HCT116 (cell line): ENCODE measurements around the gene C16orf90. TPM values are rescaled to one million over a fixed set of nuclear protein-coding genes. Genes with fewer than 3 reads are reported as not detected.

Experiments used
- ATAC-seq: fragments of 200-7000 bp; cut with Tn5 transposase; 2 replicates; pipeline ENCODE4 v1.9.1; 2020; ENCODE audit warnings: mild to moderate bottlenecking, moderate library complexity
- BruUV-seq: library from RNA; stranded (reverse); fragments of 400-500 nt; replicated peaks from 2 replicates; lab custom pipeline; 2021; lab: Mats Ljungman, UMichigan
- CTCF ChIA-PET: fragments of 300-600 bp; sonication (Branson Sonifier 250); formaldehyde crosslinking; loops from one replicate; lab custom pipeline; 2021; ENCODE audit warnings: antibody characterized with exemption; lab: Charles Lee
- POLR2A ChIA-PET: fragments of 300-600, 350-600 bp; sonication (Branson Sonifier 250); formaldehyde crosslinking; loops from one replicate; lab custom pipeline; 2021; ENCODE audit warnings: antibody characterized with exemption; lab: Charles Lee
- RAD21 ChIA-PET, 2 experiments: fragments of 300-600 bp; sonication (Branson Sonifier 250); formaldehyde crosslinking; loops; one replicate each; lab custom pipeline; 2023; ENCODE audit warnings: low total read pairs in 2 of 2; ENCODE audit not compliant: uncharacterized antibody in 2 of 2, unreplicated experiment in 2 of 2, low non-redundant PET in 1 of 2; lab: Charles Lee
- DNase-seq: peaks from one replicate; pipeline ENCODE4 v3.0.0-alpha.2; 2010; ENCODE audit warnings: low read depth, low spot score
- H2AFZ ChIP-seq: fragments of 200-600 bp; shearing (Covaris generic), sonication (generic); 2 replicates; pipeline ENCODE4 v1.6.1; 2017; ENCODE audit warnings: low read depth, mixed run types, mixed read lengths, antibody characterized with exemption, low read length; ENCODE audit not compliant: poor library complexity, severe bottlenecking
- H3K27ac ChIP-seq: 2 replicates; pipeline ENCODE4 v1.5.1; 2012; ENCODE audit warnings: low read depth, low read length
- H3K27me3 ChIP-seq: fragments of 200-600 bp; sonication (generic); 2 replicates; pipeline ENCODE4 v1.6.1; 2016; ENCODE audit warnings: mixed run types, low read length, mixed read lengths; ENCODE audit not compliant: insufficient read depth
- H3K36me3 ChIP-seq, 2 experiments: fragments of 200-500 bp in 1 of 2; fragments of 200-600 bp in 1 of 2; sonication (Bioruptor generic) in 1 of 2; sonication (generic) in 1 of 2; 2 replicates each; pipeline versions ENCODE4 v1.5.1 to v1.6.1; 2014 to 2016; ENCODE audit warnings: low read length in 2 of 2, inconsistent platforms in 1 of 2, mixed read lengths in 1 of 2, mixed run types in 1 of 2; ENCODE audit not compliant: insufficient read depth in 2 of 2, control insufficient read depth in 1 of 2
- H3K4me1 ChIP-seq, 2 experiments: fragments of 200-600 bp in 1 of 2; sonication (generic) in 1 of 2; 2 replicates each; pipeline versions ENCODE4 v1.5.1 to v1.6.1; 2012 to 2017; ENCODE audit warnings: low read length in 2 of 2, inconsistent platforms in 1 of 2, mild to moderate bottlenecking in 1 of 2, mixed read lengths in 1 of 2, mixed run types in 1 of 2, moderate library complexity in 1 of 2; ENCODE audit not compliant: insufficient read depth in 2 of 2, control insufficient read depth in 1 of 2
- H3K4me2 ChIP-seq: fragments of 200-600 bp; sonication (generic); 2 replicates; pipeline ENCODE4 v1.6.1; 2017; ENCODE audit warnings: mixed run types, low read length, mixed read lengths
- H3K4me3 ChIP-seq, 2 experiments: fragments of 200-600 bp in 1 of 2; sonication (generic) in 1 of 2; replicated peaks in 1 of 2; 2 replicates each; pipeline ENCODE4 v1.5.1; 2011 to 2016; ENCODE audit warnings: low read length in 2 of 2, control low read depth in 1 of 2, low read depth in 1 of 2, mild to moderate bottlenecking in 1 of 2, mixed read lengths in 1 of 2, mixed run types in 1 of 2
- H3K79me2 ChIP-seq: fragments of 200-600 bp; sonication (generic); 2 replicates; pipeline ENCODE4 v1.6.1; 2017; ENCODE audit warnings: mild to moderate bottlenecking, mixed run types, low read length, moderate library complexity, mixed read lengths; ENCODE audit not compliant: insufficient read depth
- H3K9ac ChIP-seq: fragments of 200-600 bp; sonication (generic); 2 replicates; pipeline ENCODE4 v1.6.1; 2016; ENCODE audit warnings: low read length, mixed read lengths
- H3K9me2 ChIP-seq: fragments of 200-600 bp; sonication (generic), shearing (Covaris generic); 2 replicates; pipeline ENCODE4 v1.6.1; 2017; ENCODE audit warnings: mixed run types, mild to moderate bottlenecking, moderate library complexity; ENCODE audit not compliant: insufficient read depth
- H3K9me3 ChIP-seq, 2 experiments: fragments of 200-500 bp in 1 of 2; fragments of 200-600 bp in 1 of 2; sonication (Bioruptor generic) in 1 of 2; sonication (generic) in 1 of 2; 2 replicates each; pipeline ENCODE4 v1.6.1; 2014 to 2017; ENCODE audit warnings: low read length in 2 of 2, mixed read lengths in 2 of 2, inconsistent platforms in 1 of 2, low read depth in 1 of 2, mild to moderate bottlenecking in 1 of 2, mixed run types in 1 of 2, moderate library complexity in 1 of 2; ENCODE audit not compliant: control insufficient read depth in 1 of 2, insufficient read depth in 1 of 2
- H4K20me1 ChIP-seq: fragments of 200-600 bp; sonication (generic), shearing (Covaris generic); 2 replicates; pipeline ENCODE4 v1.6.1; 2017; ENCODE audit warnings: mixed run types, mild to moderate bottlenecking, moderate library complexity; ENCODE audit not compliant: insufficient read depth
- CBX3 ChIP-seq: IDR thresholded peaks from 2 replicates; pipeline ENCODE4 v1.6.1; 2012; ENCODE audit warnings: low read depth
- CEBPB ChIP-seq: IDR thresholded peaks from 2 replicates; pipeline ENCODE4 v1.6.1; 2012; ENCODE audit warnings: low read depth
- EGR1 ChIP-seq: IDR thresholded peaks from 2 replicates; pipeline ENCODE4 v1.6.1; 2012; ENCODE audit warnings: low read depth
- ELF1 ChIP-seq: IDR thresholded peaks from 2 replicates; pipeline ENCODE4 v1.6.1; 2012; ENCODE audit warnings: low read depth, borderline replicate concordance
- EZH2 ChIP-seq: fragments of 200-600 bp; sonication (generic); IDR thresholded peaks from 2 replicates; pipeline ENCODE4 v1.6.1; 2017; ENCODE audit warnings: antibody characterized with exemption, mixed run types
- EZH2phosphoT487 ChIP-seq: fragments of 200-600 bp; IDR thresholded peaks from 2 replicates; pipeline ENCODE4 v1.6.1; 2018; ENCODE audit warnings: antibody characterized with exemption, borderline replicate concordance
- FOSL1 ChIP-seq: IDR thresholded peaks from 2 replicates; pipeline ENCODE4 v1.6.1; 2012; ENCODE audit warnings: low read depth
- JUND ChIP-seq: IDR thresholded peaks from 2 replicates; pipeline ENCODE4 v1.6.1; 2012
- POLR2A ChIP-seq: IDR thresholded peaks from 2 replicates; pipeline ENCODE4 v1.7.0; 2011; ENCODE audit warnings: borderline replicate concordance; ENCODE audit not compliant: insufficient read depth, insufficient read length; ENCODE audit errors: extremely low read depth
- POLR2AphosphoS5 ChIP-seq: IDR thresholded peaks from 2 replicates; pipeline ENCODE4 v1.6.1; 2011; ENCODE audit warnings: mild to moderate bottlenecking, low read depth, low read length, moderate library complexity
- RAD21 ChIP-seq: IDR thresholded peaks from 2 replicates; pipeline ENCODE4 v1.6.1; 2012; ENCODE audit warnings: low read depth, mild to moderate bottlenecking
- SIN3A ChIP-seq: IDR thresholded peaks from 2 replicates; pipeline ENCODE4 v1.6.1; 2012; ENCODE audit warnings: low read depth
- SRF ChIP-seq: IDR thresholded peaks from 2 replicates; pipeline ENCODE4 v1.6.1; 2012; ENCODE audit warnings: low read depth
- TCF7L2 ChIP-seq: IDR thresholded peaks from 2 replicates; pipeline ENCODE4 v1.7.0; 2011; ENCODE audit warnings: borderline replicate concordance, inconsistent platforms; ENCODE audit not compliant: insufficient read depth, insufficient read length; ENCODE audit errors: extremely low read depth
- YY1 ChIP-seq: IDR thresholded peaks from 2 replicates; pipeline ENCODE4 v1.6.1; 2011; ENCODE audit warnings: low read length, low read depth, moderate library complexity, mild to moderate bottlenecking; ENCODE audit not compliant: insufficient replicate concordance; ENCODE audit errors: extremely low read depth
- ZFX ChIP-seq: fragments of 450-650 bp; IDR thresholded peaks from 2 replicates; pipeline ENCODE4 v1.6.1; 2017
- intact Hi-C: fragments of 100-400 bp; cut with micrococcal nuclease; formaldehyde crosslinking; loops from 2 replicates; pipeline ENCODE4 v1.10.0; 2022
- total RNA-seq: library from RNA; stranded (reverse); gene quantifications from one replicate; pipeline ENCODE4 v1.2.1, GENCODE V29; 2021; ENCODE audit not compliant: unreplicated experiment
- TF ChIP-seq, protein P1 (sequence below): IDR thresholded peaks from 2 replicates; pipeline ENCODE4 v1.6.1; 2012
- TF ChIP-seq, protein P2 (sequence below), 3 experiments: fragments of 200-600 bp in 1 of 3; sonication (generic) in 1 of 3; IDR thresholded peaks in 2 of 3; conservative IDR thresholded peaks in 1 of 3; 2 replicates each; pipeline ENCODE4 v1.5.1; 2012 to 2017; ENCODE audit warnings: low read depth in 2 of 3, low read length in 2 of 3, antibody characterized with exemption in 1 of 3, borderline replicate concordance in 1 of 3, control low read depth in 1 of 3, mild to moderate bottlenecking in 1 of 3, mixed read lengths in 1 of 3, mixed run types in 1 of 3, moderate library complexity in 1 of 3; ENCODE audit not compliant: insufficient read depth in 1 of 3
- TF ChIP-seq, protein P3 (sequence below): IDR thresholded peaks from 2 replicates; pipeline ENCODE4 v1.6.1; 2012

C16orf90 gene
- total RNA-seq, 1 experiment from 2014 or later, result not detected

DNA sequence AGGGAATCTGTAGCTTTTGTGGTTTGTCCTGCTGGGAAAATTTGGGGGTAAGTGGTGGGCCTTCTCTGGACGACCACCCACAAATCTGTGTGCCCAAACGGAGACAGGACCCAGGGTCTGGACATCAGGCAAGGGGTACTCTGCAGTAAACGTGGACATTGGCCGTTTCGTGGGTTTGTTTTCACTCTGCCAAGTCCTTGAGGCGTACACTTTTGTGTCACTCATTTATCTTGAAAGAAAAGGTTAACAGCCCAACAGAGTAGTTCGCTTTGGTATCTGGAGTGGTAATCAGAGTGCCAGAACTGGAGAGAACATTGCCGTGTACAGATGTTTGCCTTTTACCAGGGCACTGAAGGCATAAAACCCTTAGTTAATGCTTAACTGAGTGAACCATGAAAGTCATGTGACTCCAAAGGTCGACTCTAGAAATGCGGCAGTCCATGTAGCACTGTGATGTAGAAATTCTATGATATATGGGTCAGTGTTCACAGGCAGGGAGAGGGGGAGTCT is 36.4 kb downstream of the C16orf90 start:
- Histone ChIP-seq H3K79me2 (peaks cover 57% of the 10 kb centered on the region), H3K27ac (peak overlapping the region; percentile 93), H3K9me3 (no peaks in the 10 kb centered on the region), H3K9ac (peak overlapping the region; percentile 79), H3K4me3 (peak overlapping the region; percentile 79 to 93), H3K4me1 (peaks cover 17 to 29% of the 10 kb centered on the region in 2 experiments), H3K27me3 (no peaks in the 10 kb centered on the region), H3K36me3 (no peaks in the 10 kb centered on the region), H3K9me2 (no peaks in the 10 kb centered on the region), H4K20me1 (no peaks in the 10 kb centered on the region), H2AFZ (no peak overlapping the region), H3K4me2 (peak overlapping the region; percentile 86)
- BruUV-seq, result no TSS peak
- ChIA-PET CTCF (no interaction called here), POLR2A (no interaction called here), RAD21 (no interaction called here)
- intact Hi-C loops, result loop anchor here (5.0 kb wide), 1 partner anchor 272 kb away; the partner anchor contains the start of gene OR1F1
- no peak for TF ChIP-seq POLR2A
- TF ChIP-seq CBX3, result no peak
- no peak for TF ChIP-seq ELF1
- no peak for TF ChIP-seq EZH2phosphoT487
- no peak for ATAC-seq
- no peak for DNase-seq

DNA sequence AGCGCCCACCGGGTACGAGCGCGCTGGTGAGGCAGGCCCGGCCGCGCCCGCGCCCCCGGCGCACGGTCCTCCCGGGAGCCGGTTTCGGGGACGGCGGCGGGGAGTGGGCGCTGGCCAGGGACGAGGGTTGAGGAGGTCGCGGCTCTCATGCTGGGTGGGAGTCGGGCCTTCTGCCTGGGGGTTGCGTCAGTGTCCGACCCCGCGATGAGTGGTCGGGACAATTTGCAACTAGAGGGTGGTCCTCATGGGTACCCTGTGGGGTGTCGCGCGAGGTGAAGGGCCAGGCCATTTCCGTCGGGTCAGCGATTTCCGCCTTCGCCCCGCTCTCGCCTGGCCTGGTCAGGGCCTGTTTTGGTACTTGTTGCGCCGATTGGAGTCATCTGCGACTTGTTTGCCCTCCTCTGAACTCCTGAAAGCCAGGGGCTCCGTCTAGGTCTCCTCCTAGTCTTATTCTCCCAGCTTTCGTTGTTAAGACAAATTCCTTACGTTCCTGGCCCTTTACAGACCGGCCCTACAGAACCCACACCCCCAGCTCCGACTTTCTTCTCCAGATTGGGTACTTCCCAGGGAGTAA is 36.9 kb downstream of the C16orf90 start:
- Histone ChIP-seq H3K27ac (peak overlapping the region; percentile 93), H3K9ac (peak overlapping the region; percentile 79), H3K4me2 (peak overlapping the region; percentile 86), H4K20me1 (no peaks in the 10 kb centered on the region), H2AFZ (no peak overlapping the region), H3K9me2 (no peaks in the 10 kb centered on the region), H3K4me1 (peaks cover 17 to 32% of the 10 kb centered on the region in 2 experiments), H3K27me3 (no peaks in the 10 kb centered on the region), H3K4me3 (peak overlapping the region; percentile 79 to 93), H3K36me3 (no peaks in the 10 kb centered on the region), H3K9me3 (no peaks in the 10 kb centered on the region), H3K79me2 (peaks cover 53% of the 10 kb centered on the region)
- TF ChIP-seq SRF (no peak), TCF7L2 (no peak), EGR1 (no peak), POLR2A (no peak), EZH2phosphoT487 (no peak), YY1 (no peak), FOSL1 (no peak), POLR2AphosphoS5 (no peak), CEBPB (no peak), RAD21 (no peak), EZH2 (no peak), JUND (no peak), ZFX (no peak), ELF1 (no peak), SIN3A (no peak)
- TF ChIP-seq, protein P1, sequence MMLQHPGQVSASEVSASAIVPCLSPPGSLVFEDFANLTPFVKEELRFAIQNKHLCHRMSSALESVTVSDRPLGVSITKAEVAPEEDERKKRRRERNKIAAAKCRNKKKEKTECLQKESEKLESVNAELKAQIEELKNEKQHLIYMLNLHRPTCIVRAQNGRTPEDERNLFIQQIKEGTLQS, result no peak
- TF ChIP-seq, protein P2, sequence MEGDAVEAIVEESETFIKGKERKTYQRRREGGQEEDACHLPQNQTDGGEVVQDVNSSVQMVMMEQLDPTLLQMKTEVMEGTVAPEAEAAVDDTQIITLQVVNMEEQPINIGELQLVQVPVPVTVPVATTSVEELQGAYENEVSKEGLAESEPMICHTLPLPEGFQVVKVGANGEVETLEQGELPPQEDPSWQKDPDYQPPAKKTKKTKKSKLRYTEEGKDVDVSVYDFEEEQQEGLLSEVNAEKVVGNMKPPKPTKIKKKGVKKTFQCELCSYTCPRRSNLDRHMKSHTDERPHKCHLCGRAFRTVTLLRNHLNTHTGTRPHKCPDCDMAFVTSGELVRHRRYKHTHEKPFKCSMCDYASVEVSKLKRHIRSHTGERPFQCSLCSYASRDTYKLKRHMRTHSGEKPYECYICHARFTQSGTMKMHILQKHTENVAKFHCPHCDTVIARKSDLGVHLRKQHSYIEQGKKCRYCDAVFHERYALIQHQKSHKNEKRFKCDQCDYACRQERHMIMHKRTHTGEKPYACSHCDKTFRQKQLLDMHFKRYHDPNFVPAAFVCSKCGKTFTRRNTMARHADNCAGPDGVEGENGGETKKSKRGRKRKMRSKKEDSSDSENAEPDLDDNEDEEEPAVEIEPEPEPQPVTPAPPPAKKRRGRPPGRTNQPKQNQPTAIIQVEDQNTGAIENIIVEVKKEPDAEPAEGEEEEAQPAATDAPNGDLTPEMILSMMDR (IDR thresholded peaks at IDR 0.05 in 2 of 3, conservative IDR thresholded peaks at IDR 0.05 in 1 of 3; ENCODE audit: borderline replicate concordance in 1 of 3, insufficient read depth in 1 of 3, low read depth in 2 of 3, low read length in 2 of 3), result no peak
- TF ChIP-seq, protein P3, sequence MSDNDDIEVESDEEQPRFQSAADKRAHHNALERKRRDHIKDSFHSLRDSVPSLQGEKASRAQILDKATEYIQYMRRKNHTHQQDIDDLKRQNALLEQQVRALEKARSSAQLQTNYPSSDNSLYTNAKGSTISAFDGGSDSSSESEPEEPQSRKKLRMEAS, result no peak
- ChIA-PET CTCF (no interaction called here), POLR2A (no interaction called here), RAD21 (no interaction called here)
- intact Hi-C loops, result loop anchor here (5.0 kb wide), 1 partner anchor 271 kb away; the partner anchor contains the start of gene OR1F1
- ATAC-seq (peak; percentile 23), DNase-seq (no peak)
- BruUV-seq, result no TSS peak
